RWPE1 (cell line): ENCODE data around the gene SLC26A1.
A peak's percentile ranks its signal among the peaks of the same experiment; 100 is the strongest.

Source experiments
- CTCF ChIA-PET: fragments of 350-600 bp; sonication (Branson Sonifier 250); formaldehyde crosslinking; extraction: SDS; loops from one replicate; lab custom pipeline; 2021; lab: Yijun Ruan, JAX
- POLR2A ChIA-PET: fragments of 400-600 bp; formaldehyde crosslinking; extraction: SDS; loops from one replicate; lab custom pipeline; 2020; ENCODE audit warnings: antibody characterized with exemption; ENCODE audit not compliant: low non-redundant PET; lab: Yijun Ruan, JAX
- DNase-seq: peaks from one replicate; pipeline ENCODE4 v3.0.0; 2012; ENCODE audit warnings: low spot score
- H3K27ac ChIP-seq: fragments of 450-650 bp; 2 replicates; pipeline ENCODE4 v1.5.1; 2017
- TF ChIP-seq, protein P1 (sequence below): fragments of 450-650 bp; conservative IDR thresholded peaks from 2 replicates; pipeline ENCODE4 v1.5.1; 2017; ENCODE audit warnings: low read depth, mild to moderate bottlenecking

SLC26A1 gene

DNA sequence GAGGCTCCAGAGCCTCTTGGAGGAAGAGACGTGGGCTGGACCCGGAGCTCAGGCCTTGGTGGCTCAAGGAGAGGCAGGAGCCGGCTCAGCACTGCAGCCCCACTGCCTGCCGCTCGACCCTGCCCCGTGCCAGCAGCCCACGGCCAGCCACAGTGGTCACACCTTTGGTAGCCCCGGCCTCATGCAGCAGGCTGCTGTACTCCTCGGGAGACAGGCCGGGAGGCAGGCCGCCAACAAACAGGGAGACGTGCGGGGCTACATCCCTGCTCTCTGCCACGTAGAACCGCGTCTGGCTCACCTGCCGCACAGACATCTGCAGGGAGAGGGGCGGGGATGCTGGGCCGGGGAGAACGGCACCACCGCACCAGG is 27.5 kb downstream of the SLC26A1 start:
- ChIA-PET CTCF (no interaction called here), POLR2A (no interaction called here)
- TF ChIP-seq, protein P1, sequence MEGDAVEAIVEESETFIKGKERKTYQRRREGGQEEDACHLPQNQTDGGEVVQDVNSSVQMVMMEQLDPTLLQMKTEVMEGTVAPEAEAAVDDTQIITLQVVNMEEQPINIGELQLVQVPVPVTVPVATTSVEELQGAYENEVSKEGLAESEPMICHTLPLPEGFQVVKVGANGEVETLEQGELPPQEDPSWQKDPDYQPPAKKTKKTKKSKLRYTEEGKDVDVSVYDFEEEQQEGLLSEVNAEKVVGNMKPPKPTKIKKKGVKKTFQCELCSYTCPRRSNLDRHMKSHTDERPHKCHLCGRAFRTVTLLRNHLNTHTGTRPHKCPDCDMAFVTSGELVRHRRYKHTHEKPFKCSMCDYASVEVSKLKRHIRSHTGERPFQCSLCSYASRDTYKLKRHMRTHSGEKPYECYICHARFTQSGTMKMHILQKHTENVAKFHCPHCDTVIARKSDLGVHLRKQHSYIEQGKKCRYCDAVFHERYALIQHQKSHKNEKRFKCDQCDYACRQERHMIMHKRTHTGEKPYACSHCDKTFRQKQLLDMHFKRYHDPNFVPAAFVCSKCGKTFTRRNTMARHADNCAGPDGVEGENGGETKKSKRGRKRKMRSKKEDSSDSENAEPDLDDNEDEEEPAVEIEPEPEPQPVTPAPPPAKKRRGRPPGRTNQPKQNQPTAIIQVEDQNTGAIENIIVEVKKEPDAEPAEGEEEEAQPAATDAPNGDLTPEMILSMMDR, result no peak

DNA sequence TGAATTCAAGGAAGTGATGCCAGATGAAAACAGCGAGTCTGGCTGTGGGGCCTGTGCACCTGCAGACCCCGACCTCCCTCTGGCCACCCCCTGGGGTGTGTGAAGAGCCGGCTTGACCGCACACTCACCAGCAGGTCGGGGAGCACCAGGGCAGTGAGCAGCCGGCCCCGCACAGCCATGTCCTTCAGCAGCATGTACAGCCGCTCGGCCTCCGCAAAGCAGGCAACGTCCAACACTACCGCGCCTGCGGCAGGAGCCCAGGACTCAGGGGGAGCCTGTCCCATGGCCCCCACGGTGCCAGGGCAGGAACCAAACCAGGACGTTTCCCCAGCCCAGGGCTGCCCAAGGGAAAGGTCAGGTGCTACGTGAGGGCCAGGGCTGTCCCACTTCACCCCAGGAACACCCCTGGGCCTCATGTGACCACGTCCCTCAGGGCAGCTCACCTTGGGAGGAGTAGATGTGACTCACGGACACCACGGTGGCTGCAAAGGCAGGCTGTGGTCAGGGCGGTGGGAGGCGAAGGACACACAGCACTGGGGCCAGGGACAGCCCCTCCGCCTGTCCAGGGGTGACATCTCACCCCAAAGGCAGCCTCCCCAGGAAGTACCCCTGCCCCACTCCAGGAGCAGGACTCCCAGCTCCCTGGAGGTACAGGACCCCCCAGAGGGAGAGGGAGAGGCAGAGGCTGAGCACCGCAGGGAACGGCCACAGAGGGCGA is 28.0 kb downstream of the SLC26A1 start:
- ChIA-PET CTCF (no interaction called here), POLR2A (no interaction called here)
- TF ChIP-seq, protein P1, result no peak
- DNase-seq, result no peak
- no peak overlapping the region for H3K27ac ChIP-seq

More for the DNA sequence above, 27.5 kb downstream of the SLC26A1 start:
- H3K27ac ChIP-seq, result no peak overlapping the region
- DNase-seq, result no peak

DNA sequence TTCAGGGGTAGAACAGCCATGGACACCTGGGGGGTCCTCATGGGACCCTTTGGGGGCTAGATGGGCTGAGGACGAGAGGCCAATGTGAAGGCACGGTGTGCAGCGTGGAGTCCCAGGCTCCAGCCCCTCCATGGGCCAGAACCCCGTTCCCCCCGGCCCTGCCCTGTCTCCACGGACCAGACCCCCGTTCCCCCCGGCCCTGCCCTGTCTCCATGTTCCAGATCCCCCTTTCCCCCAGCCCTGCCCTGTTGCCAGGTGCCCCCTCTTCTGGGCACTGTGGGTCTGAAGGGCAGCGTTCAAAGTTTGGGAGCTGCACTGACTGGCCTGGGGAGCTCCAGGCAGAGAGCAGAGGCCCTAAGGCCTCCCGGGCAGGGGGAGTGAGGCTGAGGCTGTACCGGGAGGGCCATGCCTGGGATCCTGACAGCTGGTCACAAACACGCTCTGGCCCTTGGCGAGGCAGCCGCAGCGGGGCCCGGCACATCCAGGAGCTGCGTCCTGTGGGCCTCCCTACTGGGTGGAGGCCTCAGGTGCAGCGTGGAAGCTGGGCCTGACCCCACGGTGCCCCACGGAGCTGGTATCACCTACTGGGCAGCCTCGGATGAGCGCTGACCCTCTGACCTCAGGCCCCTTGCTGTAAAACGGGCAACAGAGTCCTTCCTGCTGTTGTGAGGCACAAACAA is 28.7 kb downstream of the SLC26A1 start:
- ChIA-PET CTCF (no interaction called here), POLR2A (no interaction called here)
- H3K27ac ChIP-seq, result no peak overlapping the region
- DNase-seq, result no peak
- TF ChIP-seq, protein P1, result no peak

DNA sequence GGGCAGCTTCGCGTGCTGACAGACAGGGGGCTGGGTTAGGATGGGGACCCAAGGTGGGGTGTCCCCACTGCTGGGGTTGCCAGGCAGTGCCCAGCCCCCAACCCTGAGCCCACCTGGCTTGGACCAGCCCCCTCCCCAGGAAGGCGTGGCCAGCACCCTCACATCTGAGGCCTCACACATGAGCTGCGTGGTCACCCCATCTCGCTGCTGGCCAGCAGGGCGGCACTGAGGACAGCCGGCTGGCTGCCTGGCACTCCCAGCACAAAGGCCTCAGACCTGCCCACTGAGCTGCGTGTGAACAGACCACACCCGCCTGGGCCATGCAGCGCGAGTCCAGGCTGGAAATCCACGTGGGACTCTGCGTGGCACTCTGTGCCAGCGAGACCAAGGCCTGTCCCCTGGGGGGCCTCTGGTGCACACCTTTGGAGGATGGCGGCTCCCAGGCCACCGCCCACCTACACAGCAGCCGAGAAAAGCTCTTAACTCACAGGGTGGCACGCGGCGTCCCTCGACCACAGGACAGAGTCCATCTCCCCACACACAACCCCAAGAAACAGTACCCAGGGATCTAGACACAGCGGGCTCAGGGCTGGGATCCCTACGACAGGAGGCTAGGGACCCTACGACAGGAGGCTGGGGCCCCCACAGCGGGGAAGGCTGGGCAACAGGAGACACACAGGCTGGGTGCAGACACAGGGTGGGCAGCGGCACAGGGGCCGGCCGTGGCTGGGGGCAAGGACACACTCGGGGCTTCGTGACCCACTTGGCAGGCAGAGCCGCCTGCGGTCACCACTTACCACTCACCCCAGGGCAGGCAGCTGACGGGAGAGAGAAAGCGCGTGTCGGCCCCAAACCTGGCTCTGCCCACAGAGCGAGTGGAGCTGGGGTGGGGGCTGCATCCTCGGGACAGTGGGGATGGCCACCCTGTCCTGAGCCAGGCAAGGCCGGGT is 29.7 kb downstream of the SLC26A1 start:
- TF ChIP-seq, protein P1, result no peak
- ChIA-PET POLR2A (no interaction called here), CTCF (no interaction called here)
- H3K27ac ChIP-seq, result peak overlapping the region; percentile 58; the same call in 1 of the 2 replicates
- no peak for DNase-seq

DNA sequence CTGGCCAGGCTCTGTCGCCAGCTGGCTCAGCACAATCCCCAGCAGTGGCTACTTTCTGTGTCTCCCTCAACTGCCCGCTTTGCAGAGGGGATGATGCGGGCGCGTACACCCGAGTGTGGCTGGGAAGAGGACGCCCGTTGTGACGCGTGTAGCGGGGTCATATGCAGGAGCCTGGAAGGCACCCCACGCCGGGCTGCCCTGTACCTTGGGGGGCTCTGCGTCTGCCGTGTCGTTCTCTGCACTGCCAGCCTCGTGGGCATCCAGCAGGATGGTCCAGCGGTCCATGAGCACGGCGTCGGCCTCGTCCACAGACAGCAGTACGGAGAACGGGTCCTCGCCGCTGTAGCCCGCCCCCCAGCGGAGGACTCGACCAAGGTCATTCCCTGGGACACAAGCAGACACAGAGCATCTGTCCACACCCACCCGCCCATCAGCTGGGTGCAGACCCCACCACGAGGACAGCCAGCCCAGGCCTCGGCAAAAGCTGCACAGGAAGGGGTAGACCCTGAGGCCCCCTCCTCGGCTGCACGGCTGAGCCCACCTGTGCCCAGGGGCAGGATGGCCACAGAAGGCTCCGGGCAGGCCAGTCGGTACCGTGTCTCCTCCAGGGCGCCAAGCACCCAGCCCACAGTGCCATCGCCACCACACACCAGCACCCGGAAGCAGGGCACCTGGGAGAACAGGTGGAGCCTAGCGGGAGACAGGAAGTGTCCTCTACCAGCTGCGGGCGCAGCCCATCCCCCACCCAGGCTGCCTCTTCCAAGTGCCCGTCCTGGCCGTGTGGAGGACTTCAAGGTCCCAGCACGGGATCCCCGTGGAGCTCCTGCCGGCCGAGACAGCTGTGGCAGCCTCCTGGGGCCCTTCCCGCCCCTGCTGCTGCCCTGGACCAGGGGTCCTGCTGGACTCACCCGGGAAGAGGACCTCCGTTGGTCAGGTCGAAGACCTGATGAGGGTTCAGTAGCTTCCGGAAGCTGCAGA is 30.7 kb downstream of the SLC26A1 start:
- TF ChIP-seq, protein P1, result no peak
- CTCF ChIA-PET, result no interaction called here
- no peak for DNase-seq
- POLR2A ChIA-PET, result no interaction called here
- peak overlapping the region; percentile 58 for H3K27ac ChIP-seq
